ENCODE data around the gene TPD52L2. TPM values are rescaled to one million over a fixed set of nuclear protein-coding genes. Genes with fewer than 3 reads are reported as not detected.

The TPD52L2 gene
- total RNA-seq, 2 experiments from 2014 or later = 15.1 to 15.3 TPM

DNA sequence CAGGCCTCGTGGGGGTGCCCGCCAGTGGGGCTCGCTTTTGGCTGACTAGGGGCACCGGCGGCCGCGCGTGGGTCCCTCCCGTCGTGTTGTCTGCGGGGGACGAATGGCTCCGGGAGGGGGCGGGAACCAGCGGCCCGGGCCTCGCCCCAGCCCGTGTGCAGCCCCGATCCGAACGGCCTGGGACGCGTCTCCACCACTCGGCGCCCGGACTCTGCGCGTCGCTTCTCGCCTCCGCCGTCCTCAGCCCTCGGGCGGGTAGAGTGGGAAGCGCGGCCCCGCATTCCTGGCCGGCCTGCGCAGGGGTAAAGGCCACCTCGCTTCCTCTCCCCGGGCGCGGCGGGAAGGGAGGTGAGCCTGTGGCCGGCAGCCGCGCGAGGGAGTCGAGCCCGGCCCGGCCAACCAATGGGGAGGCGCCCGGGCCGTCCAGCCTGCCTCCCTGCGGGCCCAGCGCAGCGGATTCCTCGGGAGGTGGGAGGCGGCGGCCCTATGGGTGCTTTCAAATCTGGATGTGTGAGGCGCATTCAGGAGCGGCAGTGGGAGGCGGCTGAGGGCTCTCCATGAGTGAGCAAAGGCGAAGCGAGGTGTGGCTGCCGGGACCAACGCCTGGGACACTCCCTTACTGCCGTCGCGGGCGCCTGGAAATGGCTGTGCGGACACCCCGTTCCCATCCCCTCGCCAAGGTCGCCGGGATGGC, 32.9 kb upstream of the TPD52L2 start:
- H3K9me3 ChIP-seq (ENCODE audit: control insufficient read depth in 1 of 2, insufficient read depth in 1 of 2, low read length in 2 of 2) = no peaks in the 10 kb centered on the region
- Mint-ChIP-seq H3K9me3 (no peaks in the 10 kb centered on the region), H3K36me3 (ENCODE audit: low read depth) (no peaks in the 10 kb centered on the region), H3K4me3 (no peak overlapping the region), H3K4me1 (ENCODE audit: low read depth) (peaks cover 10% of the 10 kb centered on the region), H3K27ac (no peak overlapping the region), H3K27me3 (peaks cover 38% of the 10 kb centered on the region)
- no peaks in the 10 kb centered on the region for H3K36me3 ChIP-seq (ENCODE audit: insufficient read depth, low read length)
- intact Hi-C loops (cut with DNase I, micrococcal nuclease) = no loop called here
- peaks cover 24 to 28% of the 10 kb centered on the region in 2 experiments for H3K27me3 ChIP-seq (ENCODE audit: control insufficient read depth in 1 of 2, insufficient read depth in 2 of 2, low read length in 2 of 2)
- ChIA-PET POLR2A (no interaction called here), CTCF (no interaction called here)
- no peak overlapping the region for H3K27ac ChIP-seq (ENCODE audit: low read depth in 1 of 2, low read length in 2 of 2)
- TF ChIP-seq, protein P1, sequence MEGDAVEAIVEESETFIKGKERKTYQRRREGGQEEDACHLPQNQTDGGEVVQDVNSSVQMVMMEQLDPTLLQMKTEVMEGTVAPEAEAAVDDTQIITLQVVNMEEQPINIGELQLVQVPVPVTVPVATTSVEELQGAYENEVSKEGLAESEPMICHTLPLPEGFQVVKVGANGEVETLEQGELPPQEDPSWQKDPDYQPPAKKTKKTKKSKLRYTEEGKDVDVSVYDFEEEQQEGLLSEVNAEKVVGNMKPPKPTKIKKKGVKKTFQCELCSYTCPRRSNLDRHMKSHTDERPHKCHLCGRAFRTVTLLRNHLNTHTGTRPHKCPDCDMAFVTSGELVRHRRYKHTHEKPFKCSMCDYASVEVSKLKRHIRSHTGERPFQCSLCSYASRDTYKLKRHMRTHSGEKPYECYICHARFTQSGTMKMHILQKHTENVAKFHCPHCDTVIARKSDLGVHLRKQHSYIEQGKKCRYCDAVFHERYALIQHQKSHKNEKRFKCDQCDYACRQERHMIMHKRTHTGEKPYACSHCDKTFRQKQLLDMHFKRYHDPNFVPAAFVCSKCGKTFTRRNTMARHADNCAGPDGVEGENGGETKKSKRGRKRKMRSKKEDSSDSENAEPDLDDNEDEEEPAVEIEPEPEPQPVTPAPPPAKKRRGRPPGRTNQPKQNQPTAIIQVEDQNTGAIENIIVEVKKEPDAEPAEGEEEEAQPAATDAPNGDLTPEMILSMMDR (IDR thresholded peaks at IDR 0.05) = no peak
- ATAC-seq (ENCODE audit: poor library complexity) = no peak
- H3K4me3 ChIP-seq (ENCODE audit: low read length) = no peak overlapping the region
- peak in 1 of 14 experiments; percentile 15 for DNase-seq
- peaks cover 15% of the 10 kb centered on the region for H3K4me1 ChIP-seq (ENCODE audit: insufficient read depth, low read length)

DNA sequence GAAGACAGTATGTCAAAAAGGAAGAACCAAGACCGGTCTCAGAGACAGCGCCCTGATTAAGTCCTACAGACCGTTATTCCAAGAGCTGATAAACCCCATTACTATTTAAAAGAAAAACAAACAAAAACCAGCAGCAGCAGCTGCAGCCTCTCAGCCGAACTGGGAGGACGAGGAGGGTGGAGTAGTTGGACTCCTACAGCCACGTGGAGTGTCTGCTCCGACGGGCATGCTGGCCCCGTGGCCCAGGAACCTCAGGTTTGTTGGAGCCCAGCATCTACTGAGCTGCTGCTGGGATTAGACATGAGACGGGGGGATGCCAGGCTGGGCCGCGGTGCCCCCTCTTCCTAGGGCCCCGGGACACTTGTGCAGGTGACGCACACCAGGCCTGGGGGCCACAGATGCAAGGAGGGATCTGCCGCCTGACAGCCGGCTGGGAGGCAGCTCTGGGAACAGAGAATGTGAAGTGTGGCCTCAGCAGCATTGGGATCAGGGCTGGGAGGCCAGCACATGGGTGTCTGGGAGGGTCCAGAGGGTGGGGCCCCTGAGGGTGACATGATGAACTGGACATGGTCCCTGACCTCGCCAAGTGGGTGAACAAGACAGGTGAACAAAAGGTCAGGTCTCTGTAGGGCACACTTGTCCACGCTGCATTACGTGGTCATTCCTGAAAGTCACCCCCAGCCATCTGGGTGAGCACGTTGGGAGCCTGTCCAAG, 31.1 kb upstream of the TPD52L2 start:
- Mint-ChIP-seq H3K27ac (no peak overlapping the region), H3K36me3 (ENCODE audit: low read depth) (no peaks in the 10 kb centered on the region), H3K4me3 (peak overlapping the region; percentile 42), H3K9me3 (no peaks in the 10 kb centered on the region), H3K4me1 (ENCODE audit: low read depth) (peaks cover 10% of the 10 kb centered on the region), H3K27me3 (peaks cover 29% of the 10 kb centered on the region)
- Histone ChIP-seq H3K27ac (ENCODE audit: low read depth in 1 of 2, low read length in 2 of 2) (no peak overlapping the region), H3K27me3 (ENCODE audit: control insufficient read depth in 1 of 2, insufficient read depth in 2 of 2, low read length in 2 of 2) (peaks cover 12 to 15% of the 10 kb centered on the region in 2 experiments), H3K4me1 (ENCODE audit: insufficient read depth, low read length) (peaks cover 14% of the 10 kb centered on the region), H3K36me3 (ENCODE audit: insufficient read depth, low read length) (no peaks in the 10 kb centered on the region), H3K4me3 (ENCODE audit: low read length) (no peak overlapping the region), H3K9me3 (ENCODE audit: control insufficient read depth in 1 of 2, insufficient read depth in 1 of 2, low read length in 2 of 2) (peaks cover 0 to 5% of the 10 kb centered on the region in 2 experiments)
- ChIA-PET CTCF (no interaction called here), POLR2A (no interaction called here)
- no peak for DNase-seq
- TF ChIP-seq, protein P1 (IDR thresholded peaks at IDR 0.05) = no peak
- intact Hi-C loops (cut with DNase I, micrococcal nuclease) = no loop called here
- ATAC-seq (ENCODE audit: poor library complexity) = no peak

DNA sequence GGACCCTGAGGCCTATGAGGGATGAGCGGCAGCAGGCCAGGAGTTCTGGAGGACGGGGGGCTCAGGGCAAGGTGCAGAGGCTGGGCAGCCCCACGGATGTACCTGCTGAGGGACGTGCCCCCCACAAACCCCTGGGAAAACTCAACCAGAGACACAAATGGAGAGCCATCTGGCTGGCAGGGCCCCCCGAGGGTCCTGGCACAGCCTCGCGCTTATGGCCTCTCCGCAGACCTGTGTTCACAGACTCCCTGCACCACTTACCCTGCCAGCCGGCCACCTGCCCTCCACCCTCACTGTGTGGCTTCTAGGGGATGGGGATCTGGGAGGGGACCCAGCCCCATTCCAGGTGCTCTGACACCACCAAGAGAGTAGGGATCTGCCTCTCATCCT, 30.6 kb upstream of the TPD52L2 start:
- CTCF ChIA-PET = no interaction called here

More for the DNA sequence above, 30.6 kb upstream of the TPD52L2 start:
- no peak overlapping the region for H3K4me3 ChIP-seq (ENCODE audit: low read length)
- peaks cover 9% of the 10 kb centered on the region for H3K4me1 ChIP-seq (ENCODE audit: insufficient read depth, low read length)
- no peaks in the 10 kb centered on the region for H3K36me3 Mint-ChIP-seq (ENCODE audit: low read depth)
- no peaks in the 10 kb centered on the region for H3K9me3 Mint-ChIP-seq
- H3K27ac Mint-ChIP-seq = no peak overlapping the region
- H3K4me1 Mint-ChIP-seq (ENCODE audit: low read depth) = peaks cover 7% of the 10 kb centered on the region
- H3K4me3 Mint-ChIP-seq = no peak overlapping the region
- peaks cover 24% of the 10 kb centered on the region for H3K27me3 Mint-ChIP-seq
- H3K36me3 ChIP-seq (ENCODE audit: insufficient read depth, low read length) = no peaks in the 10 kb centered on the region
- H3K27me3 ChIP-seq (ENCODE audit: control insufficient read depth in 1 of 2, insufficient read depth in 2 of 2, low read length in 2 of 2) = peaks cover 7 to 9% of the 10 kb centered on the region in 2 experiments
- TF ChIP-seq, protein P1 (IDR thresholded peaks at IDR 0.05) = no peak
- H3K9me3 ChIP-seq (ENCODE audit: control insufficient read depth in 1 of 2, insufficient read depth in 1 of 2, low read length in 2 of 2) = peaks cover 0 to 5% of the 10 kb centered on the region in 2 experiments
- intact Hi-C loops (cut with DNase I, micrococcal nuclease) = no loop called here
- ATAC-seq (ENCODE audit: poor library complexity) (no peak), DNase-seq (no peak)
- no peak overlapping the region for H3K27ac ChIP-seq (ENCODE audit: low read depth in 1 of 2, low read length in 2 of 2)
- POLR2A ChIA-PET = no interaction called here
